ENCODE measurements around the gene ATPAF2.

Gene ATPAF2

GRCh38 chr17:18039535-18040260 lies 730 bp upstream of the ATPAF2 start:
- DNase-seq (ENCODE audit: low spot score) = no peak

GRCh38 chr17:18038149-18038850 lies 668 bp downstream of the ATPAF2 start:
- peak; percentile 51 for DNase-seq (ENCODE audit: low spot score)

- no peak for DNase-seq (ENCODE audit: low spot score)
Observed at GRCh38 chr17:18037486-18037885, 1.5 kb downstream of the ATPAF2 start.

- no peak for DNase-seq (ENCODE audit: low spot score)
Observed at GRCh38 chr17:18035704-18036103, 3.3 kb downstream of the ATPAF2 start.

GRCh38 chr17:18033442-18034099 lies 5.4 kb downstream of the ATPAF2 start:
- DNase-seq (ENCODE audit: low spot score) = peak; percentile 83

- no peak for DNase-seq (ENCODE audit: low spot score)
Observed at GRCh38 chr17:18031955-18032354, 7.0 kb downstream of the ATPAF2 start.

GRCh38 chr17:18028952-18029540 lies 9.9 kb downstream of the ATPAF2 start:
- no peak for DNase-seq (ENCODE audit: low spot score)

- no peak for DNase-seq (ENCODE audit: low spot score)
Observed at GRCh38 chr17:18028114-18028951, 10.6 kb downstream of the ATPAF2 start.

GRCh38 chr17:18027280-18027679 lies 11.7 kb downstream of the ATPAF2 start:
- no peak for DNase-seq (ENCODE audit: low spot score)

- DNase-seq (ENCODE audit: low spot score) = no peak
Observed at GRCh38 chr17:18025945-18026776, 12.8 kb downstream of the ATPAF2 start.

GRCh38 chr17:18025241-18025944 lies 13.6 kb downstream of the ATPAF2 start:
- DNase-seq (ENCODE audit: low spot score) = peak; percentile 77

- DNase-seq (ENCODE audit: low spot score) = no peak
Observed at GRCh38 chr17:18021372-18021771, 17.6 kb downstream of the ATPAF2 start.

GRCh38 chr17:18020971-18021370 lies 18.0 kb downstream of the ATPAF2 start:
- no peak for DNase-seq (ENCODE audit: low spot score)

GRCh38 chr17:18019838-18020154 lies 19.2 kb downstream of the ATPAF2 start:
- no peak for DNase-seq (ENCODE audit: low spot score)

GRCh38 chr17:18018411-18018921 lies 20.5 kb downstream of the ATPAF2 start:
- no peak for DNase-seq (ENCODE audit: low spot score)

- no peak for DNase-seq (ENCODE audit: low spot score)
Observed at GRCh38 chr17:18017958-18018357, 21.0 kb downstream of the ATPAF2 start.

- no peak for DNase-seq (ENCODE audit: low spot score)
Observed at GRCh38 chr17:18016426-18016825, 22.5 kb downstream of the ATPAF2 start.

- no peak for DNase-seq (ENCODE audit: low spot score)
Observed at GRCh38 chr17:18015593-18015992, 23.4 kb downstream of the ATPAF2 start.

GRCh38 chr17:18014006-18014405 lies 25.0 kb downstream of the ATPAF2 start:
- no peak for DNase-seq (ENCODE audit: low spot score)

GRCh38 chr17:18011286-18011685 lies 27.7 kb downstream of the ATPAF2 start:
- DNase-seq (ENCODE audit: low spot score) = no peak
